Astrocyte of the spinal cord (primary cell): ENCODE measurements around the gene RIMBP2.

Experiments
- DNase-seq: peaks from one replicate; pipeline ENCODE4 v3.0.0; 2011; ENCODE audit warnings: low read depth, low spot score
- H3K4me3 ChIP-seq: 2 replicates; pipeline ENCODE4 v1.5.1; 2011; ENCODE audit warnings: low read depth, mild to moderate bottlenecking, low read length, moderate library complexity
- CTCF ChIP-seq: IDR thresholded peaks from 2 replicates; pipeline ENCODE4 v1.5.1; 2012; ENCODE audit warnings: low read depth, mild to moderate bottlenecking, low read length, inconsistent platforms
- in situ Hi-C: cut with HindIII; loops from 2 replicates; pipeline ENCODE4 v1.10.0; 2017; ENCODE audit warnings: low sequenced_read_pairs

Gene RIMBP2

GRCh38 chr12:130619385-130620001 lies 96.6 kb downstream of the RIMBP2 start:
- DNase-seq, result no peak
- in situ Hi-C loops, result no loop called here

GRCh38 chr12:130617219-130617618 lies 98.9 kb downstream of the RIMBP2 start:
- no peak for TF ChIP-seq CTCF
- DNase-seq, result no peak
- H3K4me3 ChIP-seq, result no peak overlapping the region
- in situ Hi-C loops, result no loop called here

More at GRCh38 chr12:130619385-130620001, 96.6 kb downstream of the RIMBP2 start:
- TF ChIP-seq CTCF, result no peak
- no peak overlapping the region for H3K4me3 ChIP-seq

- in situ Hi-C loops, result no loop called here
- H3K4me3 ChIP-seq, result no peak overlapping the region
- TF ChIP-seq CTCF, result no peak
- DNase-seq, result no peak
Measured at GRCh38 chr12:130615861-130616345, 100.2 kb downstream of the RIMBP2 start.

GRCh38 chr12:130614530-130614905 lies 101.6 kb downstream of the RIMBP2 start:
- in situ Hi-C loops, result no loop called here
- H3K4me3 ChIP-seq, result no peak overlapping the region
- no peak for TF ChIP-seq CTCF
- no peak for DNase-seq

- in situ Hi-C loops, result no loop called here
- H3K4me3 ChIP-seq, result no peak overlapping the region
- DNase-seq, result no peak
- TF ChIP-seq CTCF, result no peak
Measured at GRCh38 chr12:130613831-130614529, 102.1 kb downstream of the RIMBP2 start.

GRCh38 chr12:130613131-130613530 lies 103.0 kb downstream of the RIMBP2 start:
- in situ Hi-C loops, result no loop called here
- no peak for TF ChIP-seq CTCF
- no peak for DNase-seq
- no peak overlapping the region for H3K4me3 ChIP-seq
